Measurements from ENCODE around the gene MRPL34. TPM values are rescaled to one million over a fixed set of nuclear protein-coding genes. Genes with fewer than 3 reads are reported as not detected.

The MRPL34 gene
- total RNA-seq, 1 donor from 2014 or later = 92.0 TPM

DNA sequence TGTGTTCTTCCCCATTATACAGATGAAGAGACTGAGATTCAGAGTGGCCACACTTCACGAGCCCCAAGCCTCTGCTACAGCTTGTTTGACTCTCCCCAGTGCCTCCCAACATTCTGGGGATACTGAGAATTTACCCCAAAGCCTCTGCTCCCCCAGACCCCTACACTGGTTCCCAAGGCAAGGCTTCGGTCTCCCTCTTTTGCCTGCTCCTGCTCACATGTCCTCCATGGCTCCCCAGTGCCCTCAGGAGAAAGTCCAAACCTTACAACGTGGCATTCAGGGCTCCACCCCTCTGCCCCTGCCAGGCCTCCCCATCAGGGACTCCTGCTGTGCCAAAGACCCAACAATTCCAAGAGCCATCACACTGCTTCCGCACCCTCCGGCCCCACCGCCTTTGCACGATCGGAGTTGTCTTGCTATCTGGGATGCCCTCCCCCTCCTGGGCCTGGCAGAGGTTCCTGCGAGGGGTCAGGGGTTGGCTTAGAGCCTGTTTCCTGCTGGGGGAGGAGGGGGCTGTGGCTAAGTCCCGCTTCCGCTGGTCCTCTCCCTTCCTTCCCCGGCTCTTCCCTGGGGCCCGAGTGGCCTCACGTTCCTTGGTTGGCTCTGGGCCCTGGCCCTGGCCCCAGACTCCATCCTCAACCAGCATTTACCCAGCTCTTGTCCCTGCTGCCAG, 47.1 kb downstream of the MRPL34 start:
- H3K27ac Mint-ChIP-seq = no peak overlapping the region
- H3K27me3 Mint-ChIP-seq (ENCODE audit: low read depth) = peaks cover 10% of the 10 kb centered on the region
- DNase-seq (ENCODE audit: low spot score) = no peak
- H3K4me3 Mint-ChIP-seq (ENCODE audit: low read depth) = no peak overlapping the region
- H3K9me3 Mint-ChIP-seq = no peaks in the 10 kb centered on the region
- no peaks in the 10 kb centered on the region for H3K36me3 Mint-ChIP-seq (ENCODE audit: low read depth)
- peaks cover 2% of the 10 kb centered on the region for H3K4me1 Mint-ChIP-seq (ENCODE audit: low read depth)
- intact Hi-C loops (cut with micrococcal nuclease) = no loop called here

DNA sequence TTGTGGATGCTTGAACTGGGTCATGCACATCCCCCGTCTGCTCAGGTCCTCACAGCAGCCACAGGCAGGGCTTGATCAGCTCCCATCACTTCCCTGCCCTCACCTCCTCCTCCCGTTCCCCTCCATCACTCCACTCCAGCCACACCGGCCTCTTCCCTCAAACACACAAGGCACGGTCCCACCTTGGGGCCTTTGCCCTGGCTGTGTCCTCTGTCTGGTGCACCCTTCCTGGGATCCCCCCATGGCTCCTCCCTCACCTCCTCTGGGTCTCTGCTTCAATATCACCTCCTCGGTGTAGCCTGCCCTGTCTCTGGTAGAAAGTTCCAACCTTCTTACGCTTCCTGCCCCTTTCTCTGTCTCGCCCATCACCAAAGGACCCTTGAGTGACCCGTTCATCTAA, 47.7 kb downstream of the MRPL34 start:
- H3K27ac Mint-ChIP-seq = no peak overlapping the region
- peaks cover 2% of the 10 kb centered on the region for H3K4me1 Mint-ChIP-seq (ENCODE audit: low read depth)
- H3K4me3 Mint-ChIP-seq (ENCODE audit: low read depth) = no peak overlapping the region
- DNase-seq (ENCODE audit: low spot score) = no peak
- peaks cover 7% of the 10 kb centered on the region for H3K27me3 Mint-ChIP-seq (ENCODE audit: low read depth)
- H3K36me3 Mint-ChIP-seq (ENCODE audit: low read depth) = no peaks in the 10 kb centered on the region
- H3K9me3 Mint-ChIP-seq = no peaks in the 10 kb centered on the region
- intact Hi-C loops (cut with micrococcal nuclease) = no loop called here

Other genes starting within 250 kb of the MRPL34 start
- 27.8 and 28.8 TPM in 2 replicates for gene HAUS8, start 230.4 kb upstream of the MRPL34 start, total RNA-seq
- gene MYO9B, start 230.1 kb upstream of the MRPL34 start, total RNA-seq = 143 TPM in 2 replicates
- gene USE1, start 90.5 kb upstream of the MRPL34 start, total RNA-seq = 26.4 and 27.2 TPM in 2 replicates
- gene OCEL1, start 79.6 kb upstream of the MRPL34 start, total RNA-seq = 20.7 and 22.0 TPM in 2 replicates
- gene NR2F6, start 60.0 kb upstream of the MRPL34 start, total RNA-seq = 13.2 and 13.4 TPM in 2 replicates
- gene USHBP1, start 41.1 kb upstream of the MRPL34 start, total RNA-seq = 0.07 TPM in 1 of 2 replicates, not detected in the other
- gene BABAM1, start 38.4 kb upstream of the MRPL34 start, total RNA-seq = 122 and 123 TPM in 2 replicates
- 19.8 and 20.4 TPM in 2 replicates for gene ANKLE1, start 24.0 kb upstream of the MRPL34 start, total RNA-seq
- 9.9 and 10.9 TPM in 2 replicates for gene ABHD8, start 2.4 kb upstream of the MRPL34 start, total RNA-seq
- gene DDA1, start 3.7 kb downstream of the MRPL34 start, total RNA-seq = 37.1 and 39.2 TPM in 2 replicates
- gene ANO8, start 29.0 kb downstream of the MRPL34 start, total RNA-seq = 9.2 and 9.4 TPM in 2 replicates
- gene GTPBP3, start 31.7 kb downstream of the MRPL34 start, total RNA-seq = 62.5 and 66.5 TPM in 2 replicates
- not detected in 2 replicates for gene PLVAP, start 71.5 kb downstream of the MRPL34 start, total RNA-seq
- 1.5 and 2.4 TPM in 2 replicates for gene CCDC194, start 88.3 kb downstream of the MRPL34 start, total RNA-seq
- gene BST2, start 99.8 kb downstream of the MRPL34 start, total RNA-seq = 129 and 133 TPM in 2 replicates
- gene MVB12A, start 114.2 kb downstream of the MRPL34 start, total RNA-seq = 41.1 and 43.2 TPM in 2 replicates
- gene TMEM221, start 142.8 kb downstream of the MRPL34 start, total RNA-seq = not detected in 2 replicates
- gene NXNL1, start 155.1 kb downstream of the MRPL34 start, total RNA-seq = not detected in 2 replicates
- gene SLC27A1, start 164.7 kb downstream of the MRPL34 start, total RNA-seq = 3.1 and 3.5 TPM in 2 replicates
- gene PGLS, start 205.8 kb downstream of the MRPL34 start, total RNA-seq = 81.4 and 85.7 TPM in 2 replicates
- gene COLGALT1, start 249.8 kb downstream of the MRPL34 start, total RNA-seq = 77.0 and 84.3 TPM in 2 replicates